Transverse colon (tissue), 4 donors: ENCODE results near the gene ZCWPW1. TPM values are rescaled to one million over a fixed set of nuclear protein-coding genes. Genes with fewer than 3 reads are reported as not detected.

Source experiments
- DNase-seq: peaks from one replicate; pipeline ENCODE4 v3.0.0-alpha.2; 2019
- H3K27ac ChIP-seq, 4 donors: fragments of 200-600 bp; sonication (generic); 2 replicates each; pipeline ENCODE4 v1.5.1; 2016 to 2018; ENCODE audit warnings: inconsistent platforms in 4 of 4
- H3K27me3 ChIP-seq: fragments of 200-600 bp; sonication (generic); 2 replicates; pipeline ENCODE4 v1.5.1; 2017; ENCODE audit warnings: inconsistent platforms
- H3K36me3 ChIP-seq, 4 donors: fragments of 200-600 bp; sonication (generic); 2 replicates each; pipeline ENCODE4 v1.5.1; 2017 to 2019; ENCODE audit warnings: inconsistent platforms in 4 of 4
- H3K4me1 ChIP-seq, 4 donors: fragments of 200-600 bp; sonication (generic); 2 replicates each; pipeline ENCODE4 v1.5.1; 2017 to 2020; ENCODE audit warnings: inconsistent platforms in 4 of 4
- H3K4me3 ChIP-seq, 4 donors: fragments of 200-600 bp; sonication (generic); 1 replicate in 1 of 4; 2 replicates in 3 of 4; pipeline versions ENCODE4 v1.5.1 to v1.6.1; 2017 to 2019; ENCODE audit warnings: inconsistent platforms in 4 of 4
- H3K9me3 ChIP-seq, 2 donors: fragments of 200-600 bp; sonication (generic); 2 replicates each; pipeline ENCODE4 v1.5.1; 2017 to 2019; ENCODE audit warnings: inconsistent platforms in 2 of 2
- CTCF ChIP-seq, 5 experiments: fragments of 200-600 bp in 3 of 5; fragments of 450-650 bp in 2 of 5; sonication (generic) in 3 of 5; IDR thresholded peaks; 1 replicate in 2 of 5; 2 replicates in 3 of 5; pipeline ENCODE4 v1.5.1; 2016 to 2017; ENCODE audit warnings: antibody characterized with exemption in 5 of 5, inconsistent platforms in 3 of 5, mild to moderate bottlenecking in 2 of 5, moderate library complexity in 1 of 5
- EP300 ChIP-seq: sonication (generic); formaldehyde crosslinking; IDR thresholded peaks from one replicate; pipeline ENCODE4 v1.6.1; 2017; ENCODE audit warnings: antibody characterized with exemption, low read depth
- POLR2A ChIP-seq: fragments of 450-650 bp; IDR thresholded peaks from one replicate; pipeline ENCODE4 v1.6.1; 2016; ENCODE audit warnings: antibody characterized with exemption, mild to moderate bottlenecking, moderate library complexity
- POLR2AphosphoS5 ChIP-seq, 3 donors: sonication (generic); formaldehyde crosslinking; IDR thresholded peaks; one replicate each; pipeline ENCODE4 v1.6.1; 2016; ENCODE audit warnings: antibody characterized with exemption in 3 of 3
- WGBS, 2 donors: methylation state at CpG; one replicate each; pipeline ENCODE4 v1.1.5; 2018; ENCODE audit warnings: low coverage in 1 of 2; 5-methylcytosine and 5-hydroxymethylcytosine counted together
- in situ Hi-C, 4 donors: fragments of 200-750 bp; cut with MboI; loops; one replicate each; pipeline versions ENCODE4 v1.15.0 to v1.15.1; 2017; ENCODE audit warnings: low sequenced_read_pairs in 3 of 4, low pct_ligation_motif_present in 1 of 4, low pct_unique_long_range_greater_than_20kb in 1 of 4
- intact Hi-C: fragments of 100-400 bp; cut with DNase I; formaldehyde crosslinking; loops from one replicate; pipeline ENCODE4 v1.15.1; 2023; ENCODE audit warnings: low total_unique reads
- total RNA-seq, 4 donors: library from RNA; depleted of rRNA; stranded (reverse); fragments of >200 nt; gene quantifications; one replicate each; pipeline ENCODE4 v1.1.0, GENCODE V29; 2016

Gene ZCWPW1
- total RNA-seq, 4 donors from 2014 or later = 0.68 to 2.4 (median 0.80) TPM; not detected in 1

GRCh38 chr7:100464791-100465190 lies 36.3 kb upstream of the ZCWPW1 start:
- in situ Hi-C loops (loop anchor here (10.0 to 25.0 kb wide), 3 partner anchors 223 to 248 kb away; partner anchors contain the start of genes GIGYF1 (in 3 of the 4), EPO (in 1 of the 4) and POP7 (in 1 of the 4)), intact Hi-C loops (loop anchor here (5.0 kb wide), 1 partner anchor 98 kb away; no protein-coding TSS in a partner anchor)
- Histone ChIP-seq H3K9me3 (no peaks in the 10 kb centered on the region), H3K4me1 (peaks cover 10 to 24% (median 15%) of the 10 kb centered on the region in 4 donors), H3K36me3 (peaks cover 0 to 12% (median 0%) of the 10 kb centered on the region in 4 donors), H3K27ac (no peak overlapping the region), H3K4me3 (no peak overlapping the region), H3K27me3 (no peaks in the 10 kb centered on the region)
- DNase-seq = no peak
- TF ChIP-seq POLR2A = no peak
- no peak for TF ChIP-seq CTCF (IDR thresholded peaks at IDR 0.05)
- no peak for TF ChIP-seq POLR2AphosphoS5 (IDR thresholded peaks at IDR 0.05)
- no peak for TF ChIP-seq EP300
- 91 to 100% methylated on average over 1 to 2 of the region's 2 CpGs for WGBS, 2 donors

GRCh38 chr7:100464210-100464660 lies 35.7 kb upstream of the ZCWPW1 start, which contains the start of gene SPACDR:
Gene SPACDR (minus strand): TSS chr7:100464260. CDS start chr7:100464025, 235 bp downstream.
- H3K27ac ChIP-seq = no peak within 1 kb of the TSS
- no peaks in the 10 kb centered on the region for H3K27me3 ChIP-seq
- H3K4me1 ChIP-seq = peaks cover 5 to 19% (median 13%) of the 10 kb centered on the region in 4 donors
- H3K9me3 ChIP-seq = no peaks in the 10 kb centered on the region
- WGBS, 2 donors = 67 to 90% methylated on average over 1 to 7 of the region's 7 CpGs
- peaks cover 0 to 12% (median 0%) of the 10 kb centered on the region in 4 donors for H3K36me3 ChIP-seq
- DNase-seq = no peak
- no peak within 1 kb of the TSS for H3K4me3 ChIP-seq
- no peak for TF ChIP-seq CTCF (IDR thresholded peaks at IDR 0.05)
- no peak for TF ChIP-seq EP300
- no peak for TF ChIP-seq POLR2A
- TF ChIP-seq POLR2AphosphoS5 (IDR thresholded peaks at IDR 0.05) = no peak
- intact Hi-C loops (no loop called here), in situ Hi-C loops (loop anchor here (10.0 to 25.0 kb wide), 3 partner anchors 223 to 248 kb away; partner anchors contain the start of genes GIGYF1 (in 3 of the 4), EPO (in 1 of the 4) and POP7 (in 1 of the 4))

GRCh38 chr7:100457033-100457432 lies 28.5 kb upstream of the ZCWPW1 start:
- DNase-seq = no peak
- 95 to 100% methylated on average over 3 to 6 of the region's 6 CpGs for WGBS, 2 donors
- no peaks in the 10 kb centered on the region for H3K36me3 ChIP-seq
- H3K4me1 ChIP-seq = no peaks in the 10 kb centered on the region
- H3K4me3 ChIP-seq = no peak overlapping the region
- H3K27ac ChIP-seq = no peak overlapping the region
- in situ Hi-C loops = loop anchor here in 3 of 4 donors (25.0 kb wide), 2 partner anchors 230 to 255 kb away; partner anchors contain the start of genes GIGYF1 (in 2 of the 3), EPO (in 1 of the 3) and POP7 (in 1 of the 3)
- H3K27me3 ChIP-seq = no peaks in the 10 kb centered on the region
- TF ChIP-seq POLR2AphosphoS5 (IDR thresholded peaks at IDR 0.05) (no peak), POLR2A (no peak), EP300 (no peak), CTCF (IDR thresholded peaks at IDR 0.05) (no peak)
- no peaks in the 10 kb centered on the region for H3K9me3 ChIP-seq
- intact Hi-C loops = no loop called here

GRCh38 chr7:100456562-100456961 lies 28.1 kb upstream of the ZCWPW1 start:
- Histone ChIP-seq H3K4me3 (no peak overlapping the region), H3K27ac (no peak overlapping the region), H3K27me3 (no peaks in the 10 kb centered on the region), H3K9me3 (no peaks in the 10 kb centered on the region), H3K4me1 (no peaks in the 10 kb centered on the region), H3K36me3 (no peaks in the 10 kb centered on the region)
- intact Hi-C loops = no loop called here
- in situ Hi-C loops = loop anchor here in 3 of 4 donors (25.0 kb wide), 2 partner anchors 231 to 256 kb away; partner anchors contain the start of genes GIGYF1 (in 2 of the 3), EPO (in 1 of the 3) and POP7 (in 1 of the 3)
- no peak for TF ChIP-seq CTCF (IDR thresholded peaks at IDR 0.05)
- no peak for TF ChIP-seq POLR2A
- no peak for TF ChIP-seq EP300
- no peak for TF ChIP-seq POLR2AphosphoS5 (IDR thresholded peaks at IDR 0.05)
- DNase-seq = no peak
- 91 to 93% methylated on average over 2 to 14 of the region's 14 CpGs for WGBS, 2 donors
